GM11168 (cell line): ENCODE results near the gene BRWD1.

Experiments used
- in situ Hi-C: fragments of 300-500 bp; cut with MboI; formaldehyde crosslinking; loops from one replicate; pipeline ENCODE4 v1.12.0; 2022; ENCODE audit warnings: low sequenced_read_pairs; ENCODE audit not compliant: unreplicated experiment

The BRWD1 gene

GRCh38 chr21:39313571-39314142 lies at the start of gene BRWD1:
Gene BRWD1 (minus strand): TSS chr21:39313632. CDS start chr21:39313491, 141 bp downstream.
- in situ Hi-C loops = no loop called here

DNA sequence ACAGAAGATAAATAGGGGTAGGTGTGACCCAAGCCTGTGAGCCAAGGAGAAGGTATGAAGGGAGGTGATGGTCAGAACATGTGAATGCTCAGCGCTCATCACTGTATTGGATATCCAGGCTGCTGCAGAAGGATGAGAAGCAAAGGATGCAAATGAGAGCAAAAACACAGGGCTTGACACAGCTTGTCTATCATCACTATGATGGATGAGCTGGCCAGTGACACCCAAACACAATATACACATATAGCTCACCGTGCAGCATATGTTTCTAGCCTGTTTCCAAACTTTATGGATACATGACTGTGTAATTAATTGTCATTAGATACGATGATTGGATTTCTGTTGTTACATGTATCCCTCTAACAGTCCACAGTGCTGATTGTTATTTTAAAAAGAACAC lies 49.3 kb upstream of the BRWD1 start:
- in situ Hi-C loops = no loop called here

DNA sequence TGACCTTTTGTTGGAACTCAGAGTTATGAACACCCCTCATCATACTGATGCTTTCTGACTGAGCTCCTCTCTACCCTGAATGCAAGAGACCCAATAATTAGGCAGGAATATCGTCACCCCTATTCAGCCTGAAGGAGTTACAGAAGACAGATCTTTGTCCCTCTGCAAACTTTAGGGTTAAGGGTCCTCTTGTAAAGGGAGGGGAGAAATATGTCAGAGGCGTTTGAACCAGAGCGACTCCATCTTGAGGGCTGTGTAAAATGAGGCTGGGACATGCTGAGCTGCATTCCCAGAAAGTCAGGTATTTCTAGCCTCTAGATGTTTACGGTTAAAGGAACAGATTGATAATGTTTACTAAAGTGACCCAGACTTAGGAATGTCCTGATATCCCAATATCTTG lies 46.0 kb upstream of the BRWD1 start:
- in situ Hi-C loops = no loop called here

DNA sequence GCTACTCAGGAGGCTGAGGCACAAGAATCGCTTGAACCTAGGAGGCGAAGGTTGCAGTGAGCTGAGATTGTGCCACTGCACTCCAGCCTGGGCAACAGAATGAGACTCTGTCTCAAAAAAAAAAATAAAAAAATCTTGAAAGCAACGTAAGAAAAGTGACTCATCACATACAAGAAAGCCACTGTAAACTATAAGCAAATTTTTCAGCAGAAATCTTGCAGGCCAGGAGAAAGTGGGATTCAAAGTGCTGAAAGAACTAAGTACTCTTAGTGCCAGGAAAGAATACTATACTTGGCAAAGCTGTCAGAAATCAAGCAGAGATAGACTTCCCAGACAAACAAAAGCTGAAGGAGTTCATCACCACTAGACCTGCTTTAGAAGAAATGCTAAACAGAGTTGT lies 39.9 kb upstream of the BRWD1 start:
- in situ Hi-C loops = no loop called here

- in situ Hi-C loops = no loop called here
Measured at GRCh38 chr21:39350094-39351005, 36.9 kb upstream of the BRWD1 start.

GRCh38 chr21:39349211-39350093 lies 36.0 kb upstream of the BRWD1 start:
- in situ Hi-C loops = no loop called here

- in situ Hi-C loops = no loop called here
Measured at GRCh38 chr21:39348355-39349210, 35.2 kb upstream of the BRWD1 start, which contains the start of gene HMGN1. Gene HMGN1 (minus strand): TSS chr21:39349088. CDS start chr21:39348917, 171 bp downstream.

GRCh38 chr21:39348040-39348354 lies 34.6 kb upstream of the BRWD1 start:
- in situ Hi-C loops = no loop called here

- in situ Hi-C loops = no loop called here
Measured at GRCh38 chr21:39347537-39347936, 34.1 kb upstream of the BRWD1 start.

- in situ Hi-C loops = no loop called here
Measured at GRCh38 chr21:39346671-39347331, 33.4 kb upstream of the BRWD1 start.

DNA sequence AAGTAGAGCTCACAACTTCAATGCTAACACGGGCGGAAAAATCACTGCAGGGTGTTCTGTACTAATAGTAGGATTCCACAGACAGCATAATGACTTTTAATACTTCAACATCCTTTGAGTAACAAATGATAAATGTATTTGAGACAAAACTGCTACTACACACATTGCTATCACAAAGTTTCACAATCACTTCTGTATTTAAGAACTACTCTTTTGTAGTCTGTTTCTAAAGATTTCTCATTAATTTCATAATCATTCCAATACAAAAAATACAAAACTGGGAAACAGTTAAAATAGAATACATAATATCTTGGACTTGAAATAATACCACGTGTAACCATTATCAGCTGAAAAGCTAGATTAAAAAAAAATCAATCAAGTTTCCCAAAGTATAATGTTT lies 32.8 kb upstream of the BRWD1 start:
- in situ Hi-C loops = no loop called here

GRCh38 chr21:39345440-39345839 lies 32.0 kb upstream of the BRWD1 start:
- in situ Hi-C loops = no loop called here

DNA sequence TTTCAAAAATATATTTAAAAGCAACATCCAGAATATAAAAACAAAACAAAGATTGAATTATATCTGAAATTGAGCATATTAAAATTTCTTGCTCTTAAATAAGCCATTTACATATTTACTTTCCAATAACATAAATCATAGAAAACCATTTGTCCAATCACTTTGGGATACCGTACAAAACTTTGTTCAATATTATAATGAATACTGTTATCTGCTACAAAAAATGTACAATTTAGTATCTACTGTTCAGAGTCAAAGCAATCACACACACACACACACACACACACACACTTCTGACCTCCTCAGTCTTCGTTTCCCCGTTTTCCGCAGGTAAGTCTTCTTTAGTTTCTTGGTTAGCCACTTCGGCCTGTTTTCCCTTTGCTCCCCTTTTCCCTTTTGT lies 31.4 kb upstream of the BRWD1 start:
- in situ Hi-C loops = no loop called here

GRCh38 chr21:39341249-39341923 lies 28.0 kb upstream of the BRWD1 start:
- in situ Hi-C loops = no loop called here

DNA sequence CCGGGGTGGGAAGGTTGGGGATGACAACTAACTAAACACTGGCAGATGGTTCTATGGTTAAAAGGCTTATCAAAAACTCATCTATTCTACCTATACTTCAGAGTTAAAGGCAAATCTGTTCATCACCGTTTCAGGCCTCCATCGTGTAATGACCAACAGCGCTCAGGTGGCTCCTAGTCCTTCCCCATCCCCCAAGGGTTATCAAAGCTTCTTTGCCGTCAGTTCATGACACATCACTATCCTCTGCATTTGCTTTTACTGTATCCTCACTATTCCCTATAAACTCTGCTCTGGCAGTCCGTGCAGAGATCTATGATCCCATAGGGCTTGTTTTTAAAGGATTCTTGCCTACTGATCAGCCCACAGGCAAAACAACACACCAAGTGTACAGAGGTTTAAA lies 27.3 kb upstream of the BRWD1 start:
- in situ Hi-C loops = no loop called here

DNA sequence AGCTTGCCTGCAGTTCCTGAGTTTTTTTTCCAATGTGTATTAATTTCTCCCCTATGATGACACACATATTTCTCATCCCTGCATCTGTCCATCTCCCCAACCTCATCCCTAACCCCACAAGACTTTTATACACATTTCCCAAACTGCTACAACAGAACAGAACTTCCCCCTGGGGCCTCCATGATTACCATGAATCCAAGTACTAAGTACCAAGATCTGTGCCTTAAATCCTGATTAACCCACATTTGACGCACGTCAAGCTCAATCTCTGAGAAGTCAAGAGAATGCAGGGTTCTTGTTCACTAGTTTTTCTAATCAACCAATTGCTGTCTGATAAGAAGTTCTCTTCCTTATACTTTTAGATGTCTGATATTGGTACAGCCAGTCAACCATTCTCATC lies 25.8 kb upstream of the BRWD1 start:
- in situ Hi-C loops = no loop called here

DNA sequence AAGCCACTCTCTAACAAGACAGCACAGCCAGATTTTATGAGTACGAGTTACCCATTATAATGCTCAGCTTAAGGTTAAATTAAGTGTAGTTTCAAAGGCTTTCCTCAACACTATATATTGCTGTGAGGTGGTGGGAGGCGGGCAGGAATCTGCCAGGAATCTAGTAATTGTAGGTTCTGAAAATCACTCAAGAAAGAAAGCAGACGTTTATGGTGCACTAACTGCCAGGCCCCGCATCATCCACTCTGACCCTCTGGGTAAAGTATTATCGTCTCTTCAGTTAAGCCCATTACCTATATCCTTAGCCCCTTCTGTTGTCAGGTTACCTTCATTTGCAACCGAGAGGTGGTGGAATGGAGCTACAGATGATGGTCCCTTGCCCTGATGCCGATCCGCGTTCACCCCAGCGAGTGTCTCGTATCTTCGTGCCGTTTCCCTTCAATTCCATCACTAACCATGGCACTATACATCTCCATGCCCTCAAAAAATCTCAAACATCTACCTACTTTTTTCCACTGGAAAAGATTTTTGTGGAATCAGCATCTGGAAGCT lies 23.1 kb upstream of the BRWD1 start:
- in situ Hi-C loops = no loop called here

GRCh38 chr21:39334611-39335010 lies 21.2 kb upstream of the BRWD1 start:
- in situ Hi-C loops = no loop called here

DNA sequence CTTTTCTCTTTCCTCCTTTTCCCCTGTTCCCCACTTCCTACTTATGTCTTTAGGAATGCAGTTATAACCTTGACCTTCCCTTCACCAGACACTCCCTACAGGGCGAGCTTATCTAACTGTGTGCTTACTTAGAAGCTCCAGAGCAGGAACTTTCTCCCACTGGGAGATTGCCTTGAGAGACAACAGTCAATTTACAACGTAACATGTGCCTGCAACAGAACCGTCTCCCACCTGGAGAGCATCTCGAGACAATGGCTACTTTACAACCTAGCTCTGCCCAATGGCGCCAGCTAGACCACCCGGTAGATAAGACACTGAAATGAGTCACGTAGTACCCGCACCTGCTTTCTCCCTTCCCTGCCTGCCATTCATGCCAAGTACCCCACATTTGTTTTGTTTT lies 18.7 kb upstream of the BRWD1 start:
- in situ Hi-C loops = no loop called here
